Fibroblast of lung (primary cell): ENCODE results near the gene MFAP3. TPM values are rescaled to one million over a fixed set of nuclear protein-coding genes. Genes with fewer than 3 reads are reported as not detected.

Experiments used
- DNase-seq, 2 donors: peaks; one replicate each; pipeline versions ENCODE4 v3.0.0 to v3.0.0-alpha.2; 2010; ENCODE audit warnings: low read depth in 2 of 2
- H2AFZ ChIP-seq: 2 replicates; pipeline ENCODE4 v1.5.1; 2012; ENCODE audit warnings: low read length, control low read depth, inconsistent platforms
- H3K27ac ChIP-seq: 2 replicates; pipeline ENCODE4 v1.5.1; 2011; ENCODE audit warnings: low read length, control low read depth; ENCODE audit not compliant: insufficient read depth
- H3K27me3 ChIP-seq: 2 replicates; pipeline ENCODE4 v1.5.1; 2011; ENCODE audit warnings: mild to moderate bottlenecking, low read length; ENCODE audit not compliant: control insufficient read depth, insufficient read depth
- H3K36me3 ChIP-seq: 2 replicates; pipeline ENCODE4 v1.5.1; 2011; ENCODE audit warnings: low read length; ENCODE audit not compliant: control insufficient read depth, insufficient read depth
- H3K4me1 ChIP-seq: 2 replicates; pipeline ENCODE4 v1.5.1; 2011; ENCODE audit warnings: low read length; ENCODE audit not compliant: control insufficient read depth, insufficient read depth; ENCODE audit errors: extremely low read depth
- H3K4me2 ChIP-seq: 2 replicates; pipeline ENCODE4 v1.5.1; 2011; ENCODE audit warnings: low read length, control low read depth; ENCODE audit not compliant: insufficient read depth; ENCODE audit errors: extremely low read depth
- H3K4me3 ChIP-seq, 4 experiments: fragments of 200-600 bp in 1 of 4; sonication (generic) in 1 of 4; replicated peaks in 1 of 4; 2 replicates each; pipeline ENCODE4 v1.5.1; 2011 to 2016; ENCODE audit warnings: low read length in 4 of 4, low read depth in 3 of 4, mild to moderate bottlenecking in 3 of 4, control low read depth in 2 of 4, inconsistent platforms in 1 of 4, mixed read lengths in 1 of 4; ENCODE audit not compliant: insufficient read depth in 1 of 4; ENCODE audit errors: control extremely low read depth in 1 of 4
- H3K79me2 ChIP-seq: 2 replicates; pipeline ENCODE4 v1.5.1; 2012; ENCODE audit warnings: mild to moderate bottlenecking, low read length, inconsistent platforms; ENCODE audit not compliant: control insufficient read depth, insufficient read depth
- H3K9ac ChIP-seq: 2 replicates; pipeline ENCODE4 v1.5.1; 2011; ENCODE audit warnings: mild to moderate bottlenecking, low read length, control low read depth; ENCODE audit not compliant: insufficient read depth
- H3K9me3 ChIP-seq: 2 replicates; pipeline ENCODE4 v1.5.1; 2012; ENCODE audit warnings: low read depth, low read length; ENCODE audit not compliant: control insufficient read depth, insufficient read depth
- H4K20me1 ChIP-seq: 2 replicates; pipeline ENCODE4 v1.5.1; 2011; ENCODE audit warnings: low read length; ENCODE audit not compliant: control insufficient read depth, insufficient read depth; ENCODE audit errors: extremely low read depth
- EZH2 ChIP-seq: IDR thresholded peaks from 2 replicates; pipeline ENCODE4 v1.5.1; 2012; ENCODE audit warnings: low read length, control low read depth, mild to moderate bottlenecking; ENCODE audit errors: missing control alignments
- polyA plus RNA-seq, 2 donors: library from polyadenylated mRNA; depleted of rRNA in 1 of 2; stranded (reverse) in 1 of 2; unstranded in 1 of 2; fragments of >200 nt; gene quantifications; 2 replicates each; pipeline ENCODE4 v1.2.1, GENCODE V29; 2011 to 2012; ENCODE audit warnings: missing spikeins in 1 of 2
- total RNA-seq: library from RNA; depleted of rRNA; stranded (reverse); fragments of >200 nt; gene quantifications from 2 replicates; pipeline ENCODE4 v1.2.1, GENCODE V29; 2014
- TF ChIP-seq, protein P1 (sequence below), 2 donors: IDR thresholded peaks in 1 of 2; conservative IDR thresholded peaks in 1 of 2; 1 replicate in 1 of 2; 2 replicates in 1 of 2; pipeline ENCODE4 v1.5.1; 2011 to 2012; ENCODE audit warnings: low read length in 2 of 2, control low read depth in 1 of 2, inconsistent platforms in 1 of 2, low read depth in 1 of 2, mild to moderate bottlenecking in 1 of 2

Gene MFAP3
- total and polyA plus RNA-seq, 2 donors (not counting 1 experiment from before 2014, with no cell fraction given) = 62.2 to 63.3 TPM

DNA sequence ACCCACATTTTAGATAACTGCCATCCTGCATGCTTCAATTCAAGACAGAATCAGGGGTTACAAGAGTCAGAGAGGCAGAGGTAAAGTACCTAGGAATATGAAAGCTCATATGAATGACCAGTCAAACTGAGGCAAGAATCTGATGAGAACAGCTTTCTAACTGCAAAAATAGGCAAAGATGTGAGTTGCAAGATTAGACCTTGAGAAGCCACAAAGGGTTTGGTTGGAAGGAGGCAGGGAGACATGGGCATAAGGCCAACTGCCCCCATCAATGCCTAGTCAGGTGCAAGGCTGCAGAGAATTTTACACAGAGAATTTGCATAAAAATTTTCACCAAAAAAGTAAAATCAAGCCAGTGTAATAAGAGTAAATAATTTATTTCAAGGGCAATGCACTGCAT, 12.8 kb upstream of the MFAP3 start:
- Histone ChIP-seq H3K4me3 (no peak overlapping the region), H2AFZ (no peak overlapping the region), H3K4me2 (no peak overlapping the region), H3K4me1 (no peaks in the 10 kb centered on the region), H4K20me1 (no peaks in the 10 kb centered on the region), H3K27ac (no peak overlapping the region), H3K36me3 (peaks cover 3% of the 10 kb centered on the region), H3K9ac (no peak overlapping the region), H3K79me2 (no peaks in the 10 kb centered on the region), H3K27me3 (no peaks in the 10 kb centered on the region), H3K9me3 (no peaks in the 10 kb centered on the region)
- DNase-seq = no peak
- TF ChIP-seq, protein P1, sequence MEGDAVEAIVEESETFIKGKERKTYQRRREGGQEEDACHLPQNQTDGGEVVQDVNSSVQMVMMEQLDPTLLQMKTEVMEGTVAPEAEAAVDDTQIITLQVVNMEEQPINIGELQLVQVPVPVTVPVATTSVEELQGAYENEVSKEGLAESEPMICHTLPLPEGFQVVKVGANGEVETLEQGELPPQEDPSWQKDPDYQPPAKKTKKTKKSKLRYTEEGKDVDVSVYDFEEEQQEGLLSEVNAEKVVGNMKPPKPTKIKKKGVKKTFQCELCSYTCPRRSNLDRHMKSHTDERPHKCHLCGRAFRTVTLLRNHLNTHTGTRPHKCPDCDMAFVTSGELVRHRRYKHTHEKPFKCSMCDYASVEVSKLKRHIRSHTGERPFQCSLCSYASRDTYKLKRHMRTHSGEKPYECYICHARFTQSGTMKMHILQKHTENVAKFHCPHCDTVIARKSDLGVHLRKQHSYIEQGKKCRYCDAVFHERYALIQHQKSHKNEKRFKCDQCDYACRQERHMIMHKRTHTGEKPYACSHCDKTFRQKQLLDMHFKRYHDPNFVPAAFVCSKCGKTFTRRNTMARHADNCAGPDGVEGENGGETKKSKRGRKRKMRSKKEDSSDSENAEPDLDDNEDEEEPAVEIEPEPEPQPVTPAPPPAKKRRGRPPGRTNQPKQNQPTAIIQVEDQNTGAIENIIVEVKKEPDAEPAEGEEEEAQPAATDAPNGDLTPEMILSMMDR (conservative IDR thresholded peaks at IDR 0.05 in 1 of 2, IDR thresholded peaks at IDR 0.05 in 1 of 2; ENCODE audit: low read depth in 1 of 2, low read length in 2 of 2) = no peak
- TF ChIP-seq EZH2 = no peak

DNA sequence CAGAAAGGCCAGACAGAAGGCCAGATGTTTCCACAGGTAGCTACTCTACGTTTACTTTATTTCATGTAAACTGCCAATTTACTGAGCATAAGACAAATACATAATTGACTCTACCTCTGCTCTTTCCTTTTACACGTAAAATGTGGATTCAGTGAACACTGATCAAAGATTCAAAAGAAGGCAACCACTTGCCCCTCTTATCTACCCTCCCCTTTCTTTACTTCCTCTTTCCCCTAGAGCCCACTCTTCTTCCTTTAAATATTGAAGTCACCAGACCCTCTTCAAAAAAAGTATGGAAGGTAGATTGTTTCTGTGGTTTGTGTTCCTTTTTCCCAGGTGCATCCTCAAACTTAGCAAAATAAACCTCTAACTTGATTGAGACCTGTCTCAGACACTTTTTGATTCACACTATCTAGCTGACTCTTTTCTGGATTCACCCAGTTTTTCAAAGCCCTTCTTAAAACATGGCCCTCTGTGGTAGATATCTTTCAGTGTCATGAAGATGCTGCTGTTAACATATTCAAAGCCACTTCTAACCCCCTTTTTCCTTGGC, 6.8 kb upstream of the MFAP3 start:
- Histone ChIP-seq H3K27me3 (no peaks in the 10 kb centered on the region), H4K20me1 (no peaks in the 10 kb centered on the region), H3K27ac (no peak overlapping the region), H3K4me1 (no peaks in the 10 kb centered on the region), H3K9me3 (no peaks in the 10 kb centered on the region), H2AFZ (no peak overlapping the region), H3K36me3 (peaks cover 1% of the 10 kb centered on the region), H3K9ac (no peak overlapping the region), H3K4me3 (no peak overlapping the region), H3K79me2 (peaks cover 1% of the 10 kb centered on the region), H3K4me2 (no peak overlapping the region)
- DNase-seq = no peak
- TF ChIP-seq EZH2 = no peak
- TF ChIP-seq, protein P1 (conservative IDR thresholded peaks at IDR 0.05 in 1 of 2, IDR thresholded peaks at IDR 0.05 in 1 of 2; ENCODE audit: low read depth in 1 of 2, low read length in 2 of 2) = no peak

DNA sequence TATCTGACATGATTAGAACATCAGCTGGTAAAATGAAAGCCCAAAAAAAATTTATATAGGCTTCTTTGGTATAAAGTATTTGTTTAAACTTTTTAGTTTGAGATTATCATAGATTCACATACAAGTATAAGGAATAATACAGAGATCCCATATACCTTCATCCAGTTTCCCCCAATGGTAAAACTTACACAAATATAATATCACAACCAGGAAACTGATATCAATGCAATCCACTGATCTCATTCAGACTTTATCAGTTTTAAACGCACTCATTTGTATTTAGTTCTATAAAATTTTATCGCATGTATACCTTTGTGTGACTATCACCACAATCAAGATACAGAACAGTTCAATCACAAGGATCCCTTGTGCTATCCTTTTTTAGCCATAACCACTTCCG, 3.8 kb upstream of the MFAP3 start:
- H3K79me2 ChIP-seq = peaks cover 15% of the 10 kb centered on the region
- no peak for DNase-seq
- no peak overlapping the region for H3K4me2 ChIP-seq
- H3K9me3 ChIP-seq = no peaks in the 10 kb centered on the region
- no peak for TF ChIP-seq EZH2
- TF ChIP-seq, protein P1 (conservative IDR thresholded peaks at IDR 0.05 in 1 of 2, IDR thresholded peaks at IDR 0.05 in 1 of 2; ENCODE audit: low read depth in 1 of 2, low read length in 2 of 2) = no peak
- H3K4me3 ChIP-seq = no peak overlapping the region
- peaks cover 1% of the 10 kb centered on the region for H3K36me3 ChIP-seq
- no peak overlapping the region for H3K9ac ChIP-seq
- no peak overlapping the region for H3K27ac ChIP-seq
- H4K20me1 ChIP-seq = no peaks in the 10 kb centered on the region
- peaks cover 2% of the 10 kb centered on the region for H3K4me1 ChIP-seq
- H2AFZ ChIP-seq = no peak overlapping the region
- H3K27me3 ChIP-seq = no peaks in the 10 kb centered on the region
